ENCODE results near the gene AP3S2.
"Not testable (repeated sequence)": the region's sequence is repeated elsewhere in the genome, so short reads cannot be mapped to it uniquely, and the experiment has no call there.

AP3S2 gene

DNA sequence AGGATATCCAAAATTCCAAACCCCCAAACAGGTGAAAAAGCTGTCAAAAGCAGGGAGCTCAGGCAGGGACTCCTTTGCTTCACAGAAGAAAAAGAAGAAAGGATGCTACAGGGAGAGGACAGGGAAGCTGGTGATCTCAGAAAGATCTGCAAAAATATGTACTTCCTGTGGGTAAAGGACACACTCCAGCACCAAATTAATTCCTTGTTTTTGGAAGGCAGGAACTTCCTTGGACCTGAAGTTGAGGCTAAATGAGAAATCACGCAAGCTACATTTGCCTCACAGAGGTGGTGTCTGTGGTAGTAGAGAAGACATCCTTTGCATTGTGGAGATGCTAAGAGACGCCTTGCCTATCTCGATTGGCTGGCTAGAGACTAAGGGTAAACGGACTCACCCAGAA lies 52.5 kb downstream of the AP3S2 start:
- H3K9ac ChIP-seq (ENCODE audit: low read length), result no peak overlapping the region
- H3K4me3 ChIP-seq (ENCODE audit: low read depth in 1 of 2, low read length in 2 of 2), result no peak overlapping the region
- no peaks in the 10 kb centered on the region for H3K27me3 ChIP-seq (ENCODE audit: control insufficient read depth in 1 of 2, insufficient read depth in 2 of 2, low read length in 2 of 2)
- no peaks in the 10 kb centered on the region for H3K9me3 ChIP-seq (ENCODE audit: low read length)
- H3K36me3 ChIP-seq (ENCODE audit: insufficient read depth, low read length), result peaks cover 16% of the 10 kb centered on the region
- H3K4me1 ChIP-seq (ENCODE audit: insufficient read depth, low read length), result no peaks in the 10 kb centered on the region
- no peak overlapping the region for H3K27ac ChIP-seq (ENCODE audit: low read depth, low read length)

DNA sequence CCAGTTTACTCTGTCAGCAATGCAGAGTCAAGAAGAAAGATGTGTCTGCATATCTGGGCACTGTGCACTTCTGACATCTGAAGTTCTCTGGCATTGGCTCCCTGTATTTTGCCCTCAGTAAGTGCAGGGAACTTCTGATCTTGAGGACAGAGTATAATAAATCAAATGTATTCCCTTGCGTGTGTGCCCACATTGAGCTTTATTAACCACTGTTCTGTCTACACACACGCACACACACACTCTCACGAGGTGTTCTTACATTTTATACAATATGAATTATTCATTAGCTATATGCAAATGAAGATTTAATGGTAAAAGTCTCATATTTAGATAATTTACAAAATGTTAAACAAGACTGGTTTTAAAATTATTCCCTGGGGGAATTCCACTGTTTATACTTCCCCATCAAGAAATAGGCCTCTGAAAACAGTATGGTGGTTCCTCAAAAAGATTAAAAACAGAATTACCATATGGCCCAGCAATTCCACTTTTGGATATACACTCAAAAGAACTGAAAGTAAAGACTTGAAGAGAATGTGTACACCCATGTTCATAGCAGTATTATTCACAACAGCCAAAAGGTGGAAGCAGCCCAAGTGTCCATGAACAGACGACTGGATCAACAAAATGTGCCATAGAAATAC lies 54.5 kb downstream of the AP3S2 start:
- H3K9me3 ChIP-seq (ENCODE audit: low read length), result no peaks in the 10 kb centered on the region
- H3K27ac ChIP-seq (ENCODE audit: low read depth, low read length), result no peak overlapping the region
- H3K27me3 ChIP-seq (ENCODE audit: control insufficient read depth in 1 of 2, insufficient read depth in 2 of 2, low read length in 2 of 2), result no peaks in the 10 kb centered on the region
- H3K36me3 ChIP-seq (ENCODE audit: insufficient read depth, low read length), result peaks cover 35% of the 10 kb centered on the region
- no peaks in the 10 kb centered on the region for H3K4me1 ChIP-seq (ENCODE audit: insufficient read depth, low read length)
- H3K4me3 ChIP-seq (ENCODE audit: low read depth in 1 of 2, low read length in 2 of 2), result no peak overlapping the region
- H3K9ac ChIP-seq (ENCODE audit: low read length), result no peak overlapping the region

DNA sequence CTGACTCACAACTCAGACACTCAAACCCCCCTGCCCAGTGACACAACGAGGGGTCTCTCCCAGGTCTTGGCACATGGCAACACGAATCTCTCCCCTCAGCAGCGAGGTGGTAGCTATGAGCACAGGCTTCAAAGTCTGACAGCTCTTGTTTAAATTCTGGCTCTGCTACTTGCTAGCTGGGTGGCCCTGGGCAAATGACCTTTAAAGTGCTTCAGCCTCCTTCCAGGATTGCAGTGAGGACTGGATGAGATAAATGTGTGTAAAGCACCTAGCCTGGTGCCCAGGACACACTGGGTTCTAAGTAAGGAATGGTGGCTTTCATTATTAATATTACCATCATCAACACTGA lies 56.0 kb downstream of the AP3S2 start:
- H3K27ac ChIP-seq (ENCODE audit: low read depth, low read length), result no peak overlapping the region
- no peaks in the 10 kb centered on the region for H3K4me1 ChIP-seq (ENCODE audit: insufficient read depth, low read length)

DNA sequence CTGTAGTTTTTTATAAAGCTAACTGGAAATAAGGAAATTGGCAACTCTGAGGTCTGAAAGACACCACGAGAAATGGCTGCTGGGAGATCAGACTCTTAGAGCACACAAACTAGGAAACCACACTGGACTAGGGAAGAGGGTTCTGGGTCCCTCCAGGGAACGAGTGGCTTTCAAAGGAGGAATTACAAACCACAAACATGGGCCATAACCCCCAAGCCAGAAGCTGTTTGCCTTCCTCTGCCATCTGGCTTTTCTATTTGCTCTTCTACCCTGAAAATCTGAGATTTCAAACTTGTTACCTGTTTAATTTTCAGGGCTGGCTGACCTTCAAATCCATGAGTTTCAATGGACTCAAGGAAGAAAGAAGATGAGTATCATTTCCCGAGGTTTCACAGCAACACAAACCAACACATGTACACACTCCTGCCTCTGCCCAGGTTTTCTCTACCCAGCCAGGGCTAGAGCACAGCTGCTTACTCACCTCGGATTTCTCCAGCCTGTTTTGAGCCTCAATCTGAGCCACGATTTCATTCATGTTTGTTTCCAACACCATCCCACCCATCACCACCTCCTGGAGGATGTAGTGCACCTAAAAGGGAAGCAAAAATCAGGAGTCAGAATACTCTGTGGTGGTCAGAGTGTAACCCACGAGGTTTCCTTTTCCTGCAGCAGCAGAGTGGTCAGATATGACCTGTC lies 56.5 kb downstream of the AP3S2 start:
- Histone ChIP-seq H3K36me3 (ENCODE audit: insufficient read depth, low read length) (peaks cover 53% of the 10 kb centered on the region), H3K4me3 (ENCODE audit: low read depth in 1 of 2, low read length in 2 of 2) (no peak overlapping the region), H3K27ac (ENCODE audit: low read depth, low read length) (no peak overlapping the region)

More for the DNA sequence above, 56.0 kb downstream of the AP3S2 start:
- Histone ChIP-seq H3K4me3 (ENCODE audit: low read depth in 1 of 2, low read length in 2 of 2) (no peak overlapping the region), H3K27me3 (ENCODE audit: control insufficient read depth in 1 of 2, insufficient read depth in 2 of 2, low read length in 2 of 2) (no peaks in the 10 kb centered on the region), H3K36me3 (ENCODE audit: insufficient read depth, low read length) (peaks cover 49% of the 10 kb centered on the region), H3K9me3 (ENCODE audit: low read length) (no peaks in the 10 kb centered on the region), H3K9ac (ENCODE audit: low read length) (no peak overlapping the region)

DNA sequence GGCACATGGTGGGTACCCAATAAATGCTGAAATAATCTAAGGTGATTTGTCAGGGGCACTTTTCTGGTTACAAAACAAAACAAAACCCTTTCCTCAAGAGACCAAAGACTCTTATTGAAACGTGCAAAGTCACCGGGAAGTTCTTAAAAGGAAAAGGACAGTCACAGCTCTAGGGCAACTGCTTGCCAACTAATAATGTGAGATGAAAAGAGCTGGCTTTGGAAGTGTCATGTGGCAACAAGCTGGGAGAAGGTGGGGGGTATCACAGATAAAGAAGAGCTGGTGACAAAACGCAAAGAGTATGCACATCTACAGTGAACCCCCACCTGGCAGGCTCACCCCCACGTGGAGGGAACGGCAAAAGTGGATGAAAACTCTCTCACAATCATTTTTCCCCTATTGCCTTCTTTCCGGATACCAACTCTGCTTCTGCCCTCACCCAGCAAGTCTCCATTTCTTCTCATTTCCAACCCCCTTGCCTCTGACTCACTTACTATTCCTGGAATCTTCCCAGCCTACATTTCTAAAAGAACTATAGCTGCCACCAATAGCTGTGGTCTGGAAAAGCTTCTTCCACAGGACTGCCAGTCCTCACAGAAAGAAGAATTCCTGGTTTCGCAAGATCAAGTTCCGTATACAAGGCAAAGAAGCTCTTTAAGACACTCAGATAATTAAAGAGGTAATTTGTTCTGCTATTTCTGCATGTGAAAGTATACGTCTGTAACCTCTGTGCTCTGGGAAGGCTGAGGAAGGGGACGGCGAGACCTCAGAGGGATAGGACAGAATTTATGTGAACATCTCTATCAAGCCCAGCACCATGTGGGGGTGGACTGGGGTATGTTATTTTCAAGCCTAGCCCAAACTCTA lies 57.3 kb downstream of the AP3S2 start:
- Histone ChIP-seq H3K9ac (ENCODE audit: low read length) (no peak overlapping the region), H3K4me1 (ENCODE audit: insufficient read depth, low read length) (no peaks in the 10 kb centered on the region), H3K9me3 (ENCODE audit: low read length) (no peaks in the 10 kb centered on the region), H3K4me3 (ENCODE audit: low read depth in 1 of 2, low read length in 2 of 2) (no peak overlapping the region), H3K27ac (ENCODE audit: low read depth, low read length) (no peak overlapping the region), H3K27me3 (ENCODE audit: control insufficient read depth in 1 of 2, insufficient read depth in 2 of 2, low read length in 2 of 2) (no peaks in the 10 kb centered on the region), H3K36me3 (ENCODE audit: insufficient read depth, low read length) (peaks cover 51% of the 10 kb centered on the region)

More for the DNA sequence above, 56.5 kb downstream of the AP3S2 start:
- no peaks in the 10 kb centered on the region for H3K27me3 ChIP-seq (ENCODE audit: control insufficient read depth in 1 of 2, insufficient read depth in 2 of 2, low read length in 2 of 2)
- no peak overlapping the region for H3K9ac ChIP-seq (ENCODE audit: low read length)
- no peaks in the 10 kb centered on the region for H3K9me3 ChIP-seq (ENCODE audit: low read length)
- no peaks in the 10 kb centered on the region for H3K4me1 ChIP-seq (ENCODE audit: insufficient read depth, low read length)

DNA sequence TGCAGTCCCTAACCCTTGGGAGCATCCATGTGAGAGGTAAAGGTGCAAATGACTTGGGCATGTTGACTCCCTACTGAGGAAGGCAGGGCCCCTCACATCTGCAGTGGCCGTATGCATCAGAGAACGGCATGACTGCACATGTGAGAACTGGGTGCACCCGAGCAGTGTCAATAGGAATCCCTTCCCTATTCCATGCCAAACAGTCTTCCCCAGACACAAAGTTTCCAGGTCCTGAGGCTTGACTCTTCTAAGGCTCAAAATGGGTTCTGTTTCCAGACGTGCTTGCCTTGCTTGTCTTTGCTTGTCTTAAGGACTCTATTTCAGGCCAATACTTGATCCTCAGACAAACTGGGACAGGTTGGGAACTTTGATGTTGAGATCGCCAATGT lies 58.6 kb downstream of the AP3S2 start:
- H3K4me1 ChIP-seq (ENCODE audit: insufficient read depth, low read length), result no peaks in the 10 kb centered on the region
- no peak overlapping the region for H3K9ac ChIP-seq (ENCODE audit: low read length)
- H3K27ac ChIP-seq (ENCODE audit: low read depth, low read length), result no peak overlapping the region
- no peaks in the 10 kb centered on the region for H3K27me3 ChIP-seq (ENCODE audit: control insufficient read depth in 1 of 2, insufficient read depth in 2 of 2, low read length in 2 of 2)
- no peak overlapping the region for H3K4me3 ChIP-seq (ENCODE audit: low read depth in 1 of 2, low read length in 2 of 2)
- H3K36me3 ChIP-seq (ENCODE audit: insufficient read depth, low read length), result peaks cover 48% of the 10 kb centered on the region
- no peaks in the 10 kb centered on the region for H3K9me3 ChIP-seq (ENCODE audit: low read length)

DNA sequence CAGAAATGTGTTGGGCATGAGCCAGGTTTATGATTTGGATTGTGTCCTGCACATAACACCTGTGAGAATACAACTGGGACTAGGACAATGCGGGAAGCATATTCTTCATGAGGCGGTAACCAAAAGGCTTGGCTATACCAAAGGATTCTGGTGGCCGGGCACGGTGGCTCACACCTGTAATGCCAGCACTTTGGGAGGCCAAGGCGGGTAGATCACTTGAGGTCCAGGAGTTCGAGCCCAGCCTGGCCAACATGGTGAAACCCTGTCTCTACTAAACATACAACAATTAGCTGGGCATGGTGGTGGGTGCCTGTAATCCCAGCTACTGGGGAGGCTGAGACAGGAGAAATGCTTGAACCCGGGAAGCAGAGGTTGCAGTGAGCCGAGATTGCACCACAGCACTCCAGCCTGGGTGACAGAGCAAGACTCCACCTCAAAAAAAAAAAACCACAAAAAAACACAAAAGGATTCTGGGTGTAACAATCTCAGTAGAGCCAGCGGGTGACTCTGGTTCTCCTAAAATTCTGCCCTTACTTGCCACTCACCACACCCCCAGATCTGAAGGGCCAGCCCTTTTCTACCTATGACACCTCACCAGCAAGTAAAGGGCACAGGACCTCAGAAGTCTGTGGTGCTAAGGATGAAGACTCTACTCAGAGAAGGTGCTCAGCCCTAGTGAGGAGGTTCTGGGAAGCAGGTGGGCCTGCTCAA lies 59.2 kb downstream of the AP3S2 start:
- H3K27ac ChIP-seq (ENCODE audit: low read depth, low read length); H3K9ac ChIP-seq (ENCODE audit: low read length): not testable (repeated sequence)
- H3K36me3 ChIP-seq (ENCODE audit: insufficient read depth, low read length), result peaks cover 48% of the 10 kb centered on the region

DNA sequence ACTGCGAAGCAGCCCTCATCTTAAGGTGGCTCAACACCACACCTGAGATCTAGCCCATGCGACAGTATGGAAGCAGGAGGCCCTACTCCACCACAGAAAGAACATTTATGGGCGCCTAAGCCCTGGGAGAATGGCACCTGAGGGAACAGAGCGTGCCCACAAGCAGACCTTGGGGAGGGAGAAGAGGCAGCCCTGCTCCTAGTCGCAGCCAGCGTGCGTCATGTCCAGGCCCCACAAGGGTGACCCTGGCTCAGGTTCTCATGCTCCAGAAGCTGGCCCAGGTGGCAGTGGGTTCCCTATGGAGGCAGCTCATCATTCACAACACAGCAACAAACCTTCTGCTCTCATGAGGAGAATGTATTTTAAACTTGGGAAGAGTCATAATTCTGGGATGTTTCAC lies 59.8 kb downstream of the AP3S2 start:
- peaks cover 48% of the 10 kb centered on the region for H3K36me3 ChIP-seq (ENCODE audit: insufficient read depth, low read length)
- no peak overlapping the region for H3K4me3 ChIP-seq (ENCODE audit: low read depth in 1 of 2, low read length in 2 of 2)
- H3K9me3 ChIP-seq (ENCODE audit: low read length), result no peaks in the 10 kb centered on the region
- no peak overlapping the region for H3K27ac ChIP-seq (ENCODE audit: low read depth, low read length)
- peaks cover under 1% of the 10 kb centered on the region for H3K4me1 ChIP-seq (ENCODE audit: insufficient read depth, low read length)
- no peaks in the 10 kb centered on the region for H3K27me3 ChIP-seq (ENCODE audit: control insufficient read depth in 1 of 2, insufficient read depth in 2 of 2, low read length in 2 of 2)
- no peak overlapping the region for H3K9ac ChIP-seq (ENCODE audit: low read length)

More for the DNA sequence above, 59.2 kb downstream of the AP3S2 start:
- H3K9me3 ChIP-seq (ENCODE audit: low read length); H3K4me3 ChIP-seq (ENCODE audit: low read depth in 1 of 2, low read length in 2 of 2); H3K4me1 ChIP-seq (ENCODE audit: insufficient read depth, low read length); H3K27me3 ChIP-seq (ENCODE audit: control insufficient read depth in 1 of 2, insufficient read depth in 2 of 2, low read length in 2 of 2): not testable (repeated sequence)

DNA sequence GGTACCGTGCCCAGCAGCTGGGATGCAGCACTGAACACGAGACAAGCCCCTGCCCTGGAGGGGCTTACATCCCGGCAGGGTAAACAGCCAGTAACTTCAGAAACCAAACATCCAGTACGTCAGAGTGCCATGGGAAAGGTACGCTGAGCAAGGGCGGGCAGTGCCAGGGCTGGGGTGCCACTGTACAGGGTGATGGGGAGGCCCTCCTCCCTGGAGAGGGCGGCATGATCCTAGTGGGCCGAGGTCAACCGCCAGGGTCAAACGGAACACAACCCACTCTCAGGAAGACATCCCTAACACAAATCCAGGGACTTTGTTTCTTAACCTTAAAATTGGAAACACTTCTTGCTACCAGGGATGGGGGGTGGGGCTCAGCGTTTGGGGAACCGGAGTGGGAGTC lies 63.2 kb downstream of the AP3S2 start:
- H3K9me3 ChIP-seq (ENCODE audit: low read length), result no peaks in the 10 kb centered on the region
- H3K9ac ChIP-seq (ENCODE audit: low read length), result no peak overlapping the region
- H3K27me3 ChIP-seq (ENCODE audit: control insufficient read depth in 1 of 2, insufficient read depth in 2 of 2, low read length in 2 of 2), result no peaks in the 10 kb centered on the region
- no peak overlapping the region for H3K27ac ChIP-seq (ENCODE audit: low read depth, low read length)
- H3K4me3 ChIP-seq (ENCODE audit: low read depth in 1 of 2, low read length in 2 of 2), result no peak overlapping the region
- peaks cover 12% of the 10 kb centered on the region for H3K4me1 ChIP-seq (ENCODE audit: insufficient read depth, low read length)
- H3K36me3 ChIP-seq (ENCODE audit: insufficient read depth, low read length), result peaks cover 30% of the 10 kb centered on the region

DNA sequence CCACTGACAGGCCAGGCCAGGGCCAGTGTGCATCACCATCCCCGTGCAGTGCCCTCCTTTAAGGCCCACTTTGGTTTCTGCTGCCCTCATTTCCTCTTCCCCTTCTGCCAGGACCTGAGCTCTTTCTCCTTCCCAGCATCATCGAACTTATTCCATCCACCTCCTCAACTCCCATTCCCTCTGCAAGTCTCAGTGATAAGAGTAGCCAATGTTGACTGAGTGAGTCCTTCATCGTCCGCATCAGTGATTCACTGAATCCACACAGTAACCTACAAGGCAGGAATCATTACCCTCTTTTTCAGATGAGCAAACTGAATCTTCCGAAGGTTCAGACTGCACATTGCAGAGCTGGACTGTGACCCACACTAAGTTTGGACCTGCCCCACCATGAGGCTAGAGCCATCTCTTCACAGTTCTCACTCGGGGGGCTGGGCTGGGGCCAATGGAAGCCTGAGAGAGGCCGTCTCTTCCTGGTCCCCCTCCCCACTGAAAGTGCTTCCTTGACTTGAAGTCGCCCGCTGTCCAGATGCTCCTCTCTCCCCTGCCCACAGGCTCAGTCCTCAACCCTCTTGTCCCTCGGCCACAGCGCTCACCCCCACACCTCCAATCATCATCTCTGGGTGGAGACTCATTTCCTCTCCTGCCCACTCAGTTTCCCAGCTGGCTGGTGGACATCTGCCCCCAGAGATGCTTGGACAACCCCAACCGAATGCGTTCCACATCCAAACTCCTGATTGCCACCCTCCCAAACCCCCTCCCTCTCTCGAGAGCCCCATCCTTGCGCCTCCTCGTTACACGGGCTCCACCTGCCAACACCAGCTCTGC lies 64.0 kb downstream of the AP3S2 start:
- H3K27ac ChIP-seq (ENCODE audit: low read depth, low read length), result no peak overlapping the region
- no peak overlapping the region for H3K9ac ChIP-seq (ENCODE audit: low read length)
- no peak overlapping the region for H3K4me3 ChIP-seq (ENCODE audit: low read depth in 1 of 2, low read length in 2 of 2)
- H3K36me3 ChIP-seq (ENCODE audit: insufficient read depth, low read length), result peaks cover 22% of the 10 kb centered on the region
- no peaks in the 10 kb centered on the region for H3K27me3 ChIP-seq (ENCODE audit: control insufficient read depth in 1 of 2, insufficient read depth in 2 of 2, low read length in 2 of 2)
- H3K9me3 ChIP-seq (ENCODE audit: low read length), result no peaks in the 10 kb centered on the region
- peaks cover 12% of the 10 kb centered on the region for H3K4me1 ChIP-seq (ENCODE audit: insufficient read depth, low read length)

Data from muscle layer of colon (tissue), 2 donors.